ENCODE measurements around the gene DEFB125. TPM values are rescaled to one million over a fixed set of nuclear protein-coding genes. Genes with fewer than 3 reads are reported as not detected.

The DEFB125 gene
- total and polyA plus RNA-seq, 4 donors, result not detected

DNA sequence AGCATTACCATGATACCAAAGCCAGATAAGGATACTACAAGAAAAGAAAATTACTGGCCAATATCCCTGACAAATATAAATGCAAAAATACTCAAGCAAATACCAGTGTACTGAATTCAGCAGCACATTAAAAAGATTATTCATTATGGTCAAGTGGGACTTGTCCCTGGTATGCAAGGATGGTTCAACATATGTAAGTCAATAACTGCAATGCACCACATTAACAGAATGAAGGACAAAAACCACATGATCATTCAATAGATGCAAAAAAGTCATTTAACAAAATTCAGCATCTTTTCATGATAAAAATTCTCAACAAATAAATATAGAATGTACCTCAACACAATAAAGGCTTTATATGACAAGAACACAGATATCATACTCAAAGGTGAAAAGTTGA lies 9.1 kb upstream of the DEFB125 start:
- Histone ChIP-seq H3K9ac (ENCODE audit: low read depth in 1 of 2, low read length in 2 of 2) (no peak overlapping the region), H3K4me1 (ENCODE audit: control insufficient read depth in 4 of 4, insufficient read depth in 4 of 4, low read length in 3 of 4) (peaks cover 0 to 2% (median 0%) of the 10 kb centered on the region in 4 donors), H3K27me3 (ENCODE audit: control insufficient read depth in 4 of 4, insufficient read depth in 4 of 4, low read length in 3 of 4) (peaks cover 0 to 6% (median 0%) of the 10 kb centered on the region in 4 donors), H3K27ac (ENCODE audit: low read depth in 1 of 2, low read length in 2 of 2) (no peak overlapping the region), H3K36me3 (ENCODE audit: control insufficient read depth in 4 of 4, insufficient read depth in 3 of 4, low read depth in 1 of 4, low read length in 3 of 4) (no peaks in the 10 kb centered on the region), H3K9me3 (ENCODE audit: control insufficient read depth in 4 of 4, low read length in 3 of 4) (peaks cover 0 to 6% (median 4%) of the 10 kb centered on the region in 4 donors), H3K4me3 (ENCODE audit: low read depth in 1 of 3, low read length in 3 of 3) (no peak overlapping the region)
- TF ChIP-seq, protein P1, sequence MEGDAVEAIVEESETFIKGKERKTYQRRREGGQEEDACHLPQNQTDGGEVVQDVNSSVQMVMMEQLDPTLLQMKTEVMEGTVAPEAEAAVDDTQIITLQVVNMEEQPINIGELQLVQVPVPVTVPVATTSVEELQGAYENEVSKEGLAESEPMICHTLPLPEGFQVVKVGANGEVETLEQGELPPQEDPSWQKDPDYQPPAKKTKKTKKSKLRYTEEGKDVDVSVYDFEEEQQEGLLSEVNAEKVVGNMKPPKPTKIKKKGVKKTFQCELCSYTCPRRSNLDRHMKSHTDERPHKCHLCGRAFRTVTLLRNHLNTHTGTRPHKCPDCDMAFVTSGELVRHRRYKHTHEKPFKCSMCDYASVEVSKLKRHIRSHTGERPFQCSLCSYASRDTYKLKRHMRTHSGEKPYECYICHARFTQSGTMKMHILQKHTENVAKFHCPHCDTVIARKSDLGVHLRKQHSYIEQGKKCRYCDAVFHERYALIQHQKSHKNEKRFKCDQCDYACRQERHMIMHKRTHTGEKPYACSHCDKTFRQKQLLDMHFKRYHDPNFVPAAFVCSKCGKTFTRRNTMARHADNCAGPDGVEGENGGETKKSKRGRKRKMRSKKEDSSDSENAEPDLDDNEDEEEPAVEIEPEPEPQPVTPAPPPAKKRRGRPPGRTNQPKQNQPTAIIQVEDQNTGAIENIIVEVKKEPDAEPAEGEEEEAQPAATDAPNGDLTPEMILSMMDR (IDR thresholded peaks at IDR 0.05; ENCODE audit: low read depth, low read length, missing input control), result no peak
- no peak for DNase-seq (ENCODE audit: low spot score)

DNA sequence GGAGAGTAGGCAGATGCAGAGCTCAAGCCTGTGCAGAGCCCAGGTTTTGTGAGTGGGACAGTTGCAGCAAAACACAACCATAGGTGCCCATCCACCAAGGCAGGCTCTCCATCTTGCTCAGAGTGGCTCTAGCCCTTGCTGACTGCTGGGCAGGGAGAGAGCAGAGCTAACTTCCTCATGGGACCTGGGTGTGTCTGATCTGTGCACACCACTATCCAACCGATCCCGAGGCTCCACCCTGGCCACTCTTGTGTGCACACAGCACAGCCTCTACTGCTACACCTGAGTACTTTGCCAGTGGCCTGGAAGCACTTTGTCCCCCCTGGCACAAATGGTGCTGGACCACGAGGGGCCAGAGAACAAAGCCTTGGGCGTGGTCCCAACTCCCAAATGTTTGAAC lies 7.9 kb upstream of the DEFB125 start:
- Histone ChIP-seq H3K4me3 (ENCODE audit: low read depth in 1 of 3, low read length in 3 of 3) (no peak overlapping the region), H3K27ac (ENCODE audit: low read depth in 1 of 2, low read length in 2 of 2) (no peak overlapping the region), H3K9ac (ENCODE audit: low read depth in 1 of 2, low read length in 2 of 2) (no peak overlapping the region), H3K36me3 (ENCODE audit: control insufficient read depth in 4 of 4, insufficient read depth in 3 of 4, low read depth in 1 of 4, low read length in 3 of 4) (no peaks in the 10 kb centered on the region), H3K9me3 (ENCODE audit: control insufficient read depth in 4 of 4, low read length in 3 of 4) (peaks cover 0 to 4% (median 3%) of the 10 kb centered on the region in 4 donors), H3K27me3 (ENCODE audit: control insufficient read depth in 4 of 4, insufficient read depth in 4 of 4, low read length in 3 of 4) (peaks cover 0 to 4% (median 1%) of the 10 kb centered on the region in 4 donors), H3K4me1 (ENCODE audit: control insufficient read depth in 4 of 4, insufficient read depth in 4 of 4, low read length in 3 of 4) (no peaks in the 10 kb centered on the region)
- WGBS, result 62% methylated on average over 4 of the region's 4 CpGs
- no peak for DNase-seq (ENCODE audit: low spot score)
- TF ChIP-seq RXRA (IDR thresholded peaks at IDR 0.05) (no peak), GABPA (IDR thresholded peaks at IDR 0.05 in 1 of 2, conservative IDR thresholded peaks at IDR 0.05 in 1 of 2) (no peak), REST (IDR thresholded peaks at IDR 0.05) (no peak), TAF1 (conservative IDR thresholded peaks at IDR 0.05) (no peak), JUND (IDR thresholded peaks at IDR 0.05) (no peak), YY1 (IDR thresholded peaks at IDR 0.05) (no peak)

DNA sequence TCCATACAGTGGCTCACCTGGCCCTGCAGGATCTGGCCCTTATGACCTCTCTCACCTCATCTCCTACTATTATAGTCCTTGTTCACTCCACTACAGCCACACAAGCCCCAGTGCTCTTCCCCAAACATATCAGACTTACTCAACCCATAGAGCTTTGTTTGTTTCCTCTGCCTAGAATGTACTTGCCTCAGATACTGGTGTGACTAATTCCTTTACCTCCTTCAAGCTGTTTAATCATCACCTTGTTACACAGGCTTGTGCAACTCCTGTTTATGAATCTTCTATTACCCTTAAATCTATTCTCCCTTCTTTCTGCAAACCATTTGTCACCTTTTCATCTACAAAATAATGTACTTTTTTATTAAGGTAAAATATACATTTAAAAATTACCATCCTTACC lies 3.2 kb downstream of the DEFB125 start:
- Histone ChIP-seq H3K9ac (ENCODE audit: low read depth in 1 of 2, low read length in 2 of 2) (no peak overlapping the region), H3K9me3 (ENCODE audit: control insufficient read depth in 4 of 4, low read length in 3 of 4) (peaks cover 0 to 15% (median 4%) of the 10 kb centered on the region in 4 donors), H3K27me3 (ENCODE audit: control insufficient read depth in 4 of 4, insufficient read depth in 4 of 4, low read length in 3 of 4) (peaks cover 0 to 13% (median 1%) of the 10 kb centered on the region in 4 donors), H3K36me3 (ENCODE audit: control insufficient read depth in 4 of 4, insufficient read depth in 3 of 4, low read depth in 1 of 4, low read length in 3 of 4) (no peaks in the 10 kb centered on the region), H3K4me1 (ENCODE audit: control insufficient read depth in 4 of 4, insufficient read depth in 4 of 4, low read length in 3 of 4) (no peaks in the 10 kb centered on the region), H3K4me3 (ENCODE audit: low read depth in 1 of 3, low read length in 3 of 3) (no peak overlapping the region), H3K27ac (ENCODE audit: low read depth in 1 of 2, low read length in 2 of 2) (no peak overlapping the region)
- TF ChIP-seq SP1 (IDR thresholded peaks at IDR 0.05), result no peak
- no peak for TF ChIP-seq FOXA2 (IDR thresholded peaks at IDR 0.05)
- DNase-seq (ENCODE audit: low spot score), result no peak

All from liver (tissue), 9 donors.